ENCODE data around the gene HUNK. TPM values are rescaled to one million over a fixed set of nuclear protein-coding genes. Genes with fewer than 3 reads are reported as not detected.
A peak's percentile ranks its signal among the peaks of the same experiment; 100 is the strongest.

Gene HUNK
- polyA plus RNA-seq, 1 donor: 9.1 TPM

DNA sequence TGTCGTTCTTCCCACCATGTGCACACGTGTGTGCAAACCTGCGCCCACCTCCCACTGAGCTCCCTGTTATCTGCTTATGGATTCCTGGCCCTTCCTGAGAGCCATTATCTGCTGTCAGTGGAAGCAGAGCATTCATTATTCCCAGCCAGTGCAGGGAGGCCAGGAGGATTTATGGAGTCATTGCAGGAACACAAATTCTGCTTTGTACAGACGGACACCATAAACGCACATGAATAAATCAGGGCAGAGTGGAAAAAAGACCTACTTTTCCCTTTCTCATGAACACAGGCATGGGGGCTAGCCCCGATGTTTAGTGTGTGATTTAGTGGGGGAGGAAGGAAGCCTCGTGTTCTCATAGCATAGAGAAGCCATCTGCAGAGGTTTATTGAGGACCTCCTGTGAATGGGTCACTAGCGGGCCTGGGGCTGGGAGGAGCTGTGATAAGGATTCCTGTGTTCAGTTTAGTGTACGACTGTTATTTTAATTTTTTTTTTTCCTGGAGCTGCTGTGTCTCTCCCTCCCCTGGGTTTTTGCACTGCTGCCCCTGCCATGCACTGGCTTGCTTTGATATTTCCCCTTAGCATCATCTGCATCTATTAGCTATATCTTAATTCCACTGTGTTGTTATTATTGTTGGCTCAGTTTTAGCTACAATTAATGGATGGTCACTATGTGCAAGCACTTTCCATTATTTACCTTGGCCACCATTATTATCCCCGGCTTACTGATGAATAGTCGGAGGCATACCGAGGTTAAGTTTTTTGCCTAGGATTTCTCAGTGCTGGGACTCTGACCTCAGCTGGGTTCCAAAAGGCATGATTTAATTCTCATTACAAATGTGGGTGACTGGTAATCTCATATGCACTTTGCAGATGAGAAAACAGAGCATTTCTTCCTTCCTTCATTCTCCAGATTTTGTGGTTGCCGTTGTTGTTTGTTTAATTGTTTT lies 33.0 kb downstream of the HUNK start:
- Histone ChIP-seq H3K9me3 (ENCODE audit: control insufficient read depth, low read depth, low read length) (no peaks in the 10 kb centered on the region), H3K36me3 (ENCODE audit: control insufficient read depth, insufficient read depth, low read length) (no peaks in the 10 kb centered on the region), H3K27me3 (ENCODE audit: control insufficient read depth, insufficient read depth, low read length) (no peaks in the 10 kb centered on the region), H3K4me3 (ENCODE audit: low read length) (no peak overlapping the region), H3K4me1 (ENCODE audit: control insufficient read depth, insufficient read depth, low read length) (peaks cover 54% of the 10 kb centered on the region), H3K27ac (ENCODE audit: low read length) (no peak overlapping the region)
- 43% methylated on average over 2 of the region's 13 CpGs for WGBS (ENCODE audit: insufficient coverage, low lambda C conversion rate)
- DNase-seq: no peak

GRCh38 chr21:31908106-31909031 lies 35.5 kb downstream of the HUNK start:
- no CpG with 5 or more reads among the region's 20 CpGs for WGBS (ENCODE audit: insufficient coverage, low lambda C conversion rate)
- H3K27me3 ChIP-seq (ENCODE audit: control insufficient read depth, insufficient read depth, low read length): no peaks in the 10 kb centered on the region
- no peak overlapping the region for H3K4me3 ChIP-seq (ENCODE audit: low read length)
- no peaks in the 10 kb centered on the region for H3K9me3 ChIP-seq (ENCODE audit: control insufficient read depth, low read depth, low read length)
- peak overlapping the region; percentile 66 for H3K27ac ChIP-seq (ENCODE audit: low read length)
- DNase-seq: peak; percentile 59 to 83
- H3K4me1 ChIP-seq (ENCODE audit: control insufficient read depth, insufficient read depth, low read length): peaks cover 37% of the 10 kb centered on the region
- H3K36me3 ChIP-seq (ENCODE audit: control insufficient read depth, insufficient read depth, low read length): peaks cover 3% of the 10 kb centered on the region

GRCh38 chr21:31909153-31910073 lies 36.6 kb downstream of the HUNK start:
- peaks cover 3% of the 10 kb centered on the region for H3K36me3 ChIP-seq (ENCODE audit: control insufficient read depth, insufficient read depth, low read length)
- H3K27ac ChIP-seq (ENCODE audit: low read length): peak overlapping the region; percentile 66
- DNase-seq: peak in 1 of 2 donors; percentile 59
- no peaks in the 10 kb centered on the region for H3K27me3 ChIP-seq (ENCODE audit: control insufficient read depth, insufficient read depth, low read length)
- H3K4me3 ChIP-seq (ENCODE audit: low read length): no peak overlapping the region
- WGBS (ENCODE audit: insufficient coverage, low lambda C conversion rate): 20% methylated on average over 1 of the region's 18 CpGs
- H3K4me1 ChIP-seq (ENCODE audit: control insufficient read depth, insufficient read depth, low read length): peaks cover 37% of the 10 kb centered on the region
- no peaks in the 10 kb centered on the region for H3K9me3 ChIP-seq (ENCODE audit: control insufficient read depth, low read depth, low read length)

DNA sequence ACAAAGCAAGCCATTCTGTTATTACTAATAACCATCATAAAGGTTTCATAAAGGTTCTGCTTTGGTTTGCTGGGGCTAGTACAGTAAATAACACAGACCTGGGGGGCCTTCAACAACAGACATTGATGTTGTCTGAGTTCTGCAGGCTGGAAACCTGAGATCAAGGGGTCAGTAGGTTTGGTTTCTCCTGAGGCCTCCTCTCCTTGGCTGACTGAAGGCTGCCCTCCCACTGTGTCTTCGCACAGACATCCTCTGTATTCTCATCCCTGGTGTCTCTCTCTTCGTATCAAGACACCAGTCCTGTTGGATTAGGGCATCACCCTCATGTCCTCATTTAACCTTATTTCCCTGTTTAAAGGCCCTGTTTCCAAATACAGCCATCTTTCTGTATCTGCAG lies 37.3 kb downstream of the HUNK start:
- DNase-seq: no peak
- no peak overlapping the region for H3K27ac ChIP-seq (ENCODE audit: low read length)
- H3K4me3 ChIP-seq (ENCODE audit: low read length): no peak overlapping the region
- no peaks in the 10 kb centered on the region for H3K9me3 ChIP-seq (ENCODE audit: control insufficient read depth, low read depth, low read length)
- H3K27me3 ChIP-seq (ENCODE audit: control insufficient read depth, insufficient read depth, low read length): no peaks in the 10 kb centered on the region
- H3K4me1 ChIP-seq (ENCODE audit: control insufficient read depth, insufficient read depth, low read length): peaks cover 37% of the 10 kb centered on the region
- no CpG with 5 or more reads among the region's 2 CpGs for WGBS (ENCODE audit: insufficient coverage, low lambda C conversion rate)
- H3K36me3 ChIP-seq (ENCODE audit: control insufficient read depth, insufficient read depth, low read length): peaks cover 3% of the 10 kb centered on the region

GRCh38 chr21:31911138-31911907 lies 38.5 kb downstream of the HUNK start:
- Histone ChIP-seq H3K4me3 (ENCODE audit: low read length) (no peak overlapping the region), H3K9me3 (ENCODE audit: control insufficient read depth, low read depth, low read length) (no peaks in the 10 kb centered on the region), H3K36me3 (ENCODE audit: control insufficient read depth, insufficient read depth, low read length) (peaks cover 3% of the 10 kb centered on the region), H3K27ac (ENCODE audit: low read length) (no peak overlapping the region), H3K27me3 (ENCODE audit: control insufficient read depth, insufficient read depth, low read length) (no peaks in the 10 kb centered on the region), H3K4me1 (ENCODE audit: control insufficient read depth, insufficient read depth, low read length) (peaks cover 25% of the 10 kb centered on the region)
- DNase-seq: no peak
- WGBS (ENCODE audit: insufficient coverage, low lambda C conversion rate): no CpG with 5 or more reads among the region's 17 CpGs

- DNase-seq: no peak
- Histone ChIP-seq H3K27me3 (ENCODE audit: control insufficient read depth, insufficient read depth, low read length) (no peaks in the 10 kb centered on the region), H3K4me1 (ENCODE audit: control insufficient read depth, insufficient read depth, low read length) (peaks cover 18% of the 10 kb centered on the region), H3K4me3 (ENCODE audit: low read length) (no peak overlapping the region), H3K9me3 (ENCODE audit: control insufficient read depth, low read depth, low read length) (no peaks in the 10 kb centered on the region), H3K27ac (ENCODE audit: low read length) (no peak overlapping the region), H3K36me3 (ENCODE audit: control insufficient read depth, insufficient read depth, low read length) (peaks cover 3% of the 10 kb centered on the region)
- WGBS (ENCODE audit: insufficient coverage, low lambda C conversion rate): no CpG with 5 or more reads among the region's 9 CpGs
Observed at GRCh38 chr21:31912501-31912900, 39.7 kb downstream of the HUNK start.

GRCh38 chr21:31913182-31913608 lies 40.4 kb downstream of the HUNK start:
- WGBS (ENCODE audit: insufficient coverage, low lambda C conversion rate): no CpG with 5 or more reads among the region's 5 CpGs
- no peak overlapping the region for H3K27ac ChIP-seq (ENCODE audit: low read length)

DNA sequence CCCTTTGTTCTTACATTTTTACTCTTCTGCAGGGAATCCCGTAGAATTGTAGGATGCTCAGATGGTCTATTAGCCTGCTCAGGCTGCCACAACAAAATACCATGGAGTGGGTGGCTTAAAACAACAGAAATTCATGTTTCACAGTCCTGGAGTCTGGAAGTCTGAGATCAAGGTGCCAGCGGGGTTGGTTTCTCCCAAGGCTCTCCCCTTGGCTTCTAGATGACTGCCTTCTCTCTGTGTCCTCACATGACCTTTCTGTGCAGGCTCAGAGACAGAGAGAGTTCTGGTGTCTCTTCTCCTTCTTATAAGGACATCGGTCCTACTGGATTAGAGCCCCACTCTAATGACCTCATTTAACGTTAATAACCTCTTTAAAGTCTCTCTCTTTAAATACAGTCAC lies 41.7 kb downstream of the HUNK start:
- no peak overlapping the region for H3K27ac ChIP-seq (ENCODE audit: low read length)
- peaks cover 4% of the 10 kb centered on the region for H3K4me1 ChIP-seq (ENCODE audit: control insufficient read depth, insufficient read depth, low read length)
- 100% methylated on average over 1 of the region's 4 CpGs for WGBS (ENCODE audit: insufficient coverage, low lambda C conversion rate)
- DNase-seq: no peak
- H3K9me3 ChIP-seq (ENCODE audit: control insufficient read depth, low read depth, low read length): no peaks in the 10 kb centered on the region
- H3K36me3 ChIP-seq (ENCODE audit: control insufficient read depth, insufficient read depth, low read length): peaks cover 3% of the 10 kb centered on the region
- no peak overlapping the region for H3K4me3 ChIP-seq (ENCODE audit: low read length)
- no peaks in the 10 kb centered on the region for H3K27me3 ChIP-seq (ENCODE audit: control insufficient read depth, insufficient read depth, low read length)

More at GRCh38 chr21:31913182-31913608, 40.4 kb downstream of the HUNK start:
- Histone ChIP-seq H3K9me3 (ENCODE audit: control insufficient read depth, low read depth, low read length) (no peaks in the 10 kb centered on the region), H3K4me1 (ENCODE audit: control insufficient read depth, insufficient read depth, low read length) (peaks cover 15% of the 10 kb centered on the region), H3K36me3 (ENCODE audit: control insufficient read depth, insufficient read depth, low read length) (peaks cover 3% of the 10 kb centered on the region), H3K27me3 (ENCODE audit: control insufficient read depth, insufficient read depth, low read length) (no peaks in the 10 kb centered on the region), H3K4me3 (ENCODE audit: low read length) (no peak overlapping the region)
- no peak for DNase-seq

GRCh38 chr21:31915566-31915965 lies 42.7 kb downstream of the HUNK start:
- Histone ChIP-seq H3K27me3 (ENCODE audit: control insufficient read depth, insufficient read depth, low read length) (no peaks in the 10 kb centered on the region), H3K36me3 (ENCODE audit: control insufficient read depth, insufficient read depth, low read length) (peaks cover 3% of the 10 kb centered on the region), H3K9me3 (ENCODE audit: control insufficient read depth, low read depth, low read length) (no peaks in the 10 kb centered on the region), H3K4me3 (ENCODE audit: low read length) (no peak overlapping the region), H3K4me1 (ENCODE audit: control insufficient read depth, insufficient read depth, low read length) (no peaks in the 10 kb centered on the region), H3K27ac (ENCODE audit: low read length) (no peak overlapping the region)
- DNase-seq: no peak
- WGBS (ENCODE audit: insufficient coverage, low lambda C conversion rate): 60% methylated on average over 1 of the region's 3 CpGs

Data from large intestine (tissue), 3 donors.